HepG2 (cell line): ENCODE results near the gene RSRC2. TPM values are rescaled to one million over a fixed set of nuclear protein-coding genes. Genes with fewer than 3 reads are reported as not detected.

ENCODE experiments used
- DZIP1 ChIP-seq: sonication (generic); formaldehyde crosslinking; IDR thresholded peaks from 2 replicates; pipeline ENCODE4 v1.5.0; 2020; ENCODE audit warnings: mild to moderate bottlenecking, missing genetic modification reagents
- HMGXB4 ChIP-seq, 2 experiments: sonication (generic) in 1 of 2; formaldehyde crosslinking in 1 of 2; IDR thresholded peaks; 2 replicates each; pipeline versions ENCODE4 v1.4.0 to v1.6.1; 2018 to 2020; ENCODE audit warnings: missing genetic modification reagents in 2 of 2, borderline replicate concordance in 1 of 2, low read depth in 1 of 2, mild to moderate bottlenecking in 1 of 2, missing biosample characterization in 1 of 2
- HNF1A ChIP-seq, 2 experiments: sonication (generic) in 1 of 2; formaldehyde crosslinking in 1 of 2; IDR thresholded peaks; 2 replicates each; pipeline versions ENCODE4 v1.4.0 to v1.6.1; 2016 to 2020; ENCODE audit warnings: borderline replicate concordance in 1 of 2, low read depth in 1 of 2, mild to moderate bottlenecking in 1 of 2, missing genetic modification reagents in 1 of 2
- KAT7 ChIP-seq: IDR thresholded peaks from 2 replicates; pipeline ENCODE4 v1.6.1; 2018; ENCODE audit warnings: borderline replicate concordance, missing compliant biosample characterization
- LBX2 ChIP-seq: sonication (generic); formaldehyde crosslinking; IDR thresholded peaks from 2 replicates; pipeline ENCODE4 v1.5.0; 2020; ENCODE audit warnings: missing genetic modification reagents, mild to moderate bottlenecking, borderline replicate concordance
- MAFF ChIP-seq: IDR thresholded peaks from 2 replicates; pipeline ENCODE4 v1.6.1; 2011; ENCODE audit warnings: low read depth, low read length, improper control_type of control experiment
- MBNL3 ChIP-seq: fragments of 250-450 bp; sonication (Bioruptor Pico); conservative IDR thresholded peaks from 2 replicates; pipeline ENCODE4 v1.8.0; 2022; ENCODE audit warnings: mild to moderate bottlenecking, inconsistent platforms
- RCOR2 ChIP-seq: IDR thresholded peaks from 2 replicates; pipeline ENCODE4 v1.6.1; 2016; ENCODE audit warnings: missing biosample characterization, missing genetic modification reagents
- RORA ChIP-seq: sonication (generic); formaldehyde crosslinking; IDR thresholded peaks from 2 replicates; pipeline ENCODE4 v1.5.0; 2020; ENCODE audit warnings: mild to moderate bottlenecking, missing genetic modification reagents, moderate library complexity
- SIX4 ChIP-seq: sonication (generic); formaldehyde crosslinking; IDR thresholded peaks from 2 replicates; pipeline ENCODE4 v1.4.0; 2020; ENCODE audit warnings: missing genetic modification reagents
- TBX3 ChIP-seq: fragments of 450-650 bp; IDR thresholded peaks from 2 replicates; pipeline ENCODE4 v1.6.1; 2017; ENCODE audit warnings: antibody characterized with exemption, mild to moderate bottlenecking, inconsistent platforms, borderline replicate concordance
- TFAP4 ChIP-seq: sonication (generic); IDR thresholded peaks from 2 replicates; pipeline ENCODE4 v1.6.1; 2016; ENCODE audit warnings: low read depth, borderline replicate concordance
- U2AF1 ChIP-seq: fragments of 200-400 bp; formaldehyde crosslinking; optimal IDR thresholded peaks from 2 replicates; pipeline ENCODE3; 2017; ENCODE audit warnings: mild to moderate bottlenecking, low read depth, low read length
- ZMAT5 ChIP-seq: sonication (generic); formaldehyde crosslinking; IDR thresholded peaks from 2 replicates; pipeline ENCODE4 v1.5.0; 2020; ENCODE audit warnings: mild to moderate bottlenecking, low read depth, missing genetic modification reagents, borderline replicate concordance
- ZNF333 ChIP-seq: sonication (generic); formaldehyde crosslinking; IDR thresholded peaks from 2 replicates; pipeline ENCODE4 v1.4.0; 2020; ENCODE audit warnings: mild to moderate bottlenecking, missing genetic modification reagents, borderline replicate concordance
- ZNF335 ChIP-seq: sonication (generic); formaldehyde crosslinking; IDR thresholded peaks from 2 replicates; pipeline ENCODE4 v1.4.0; 2020; ENCODE audit warnings: missing genetic modification reagents
- ZNF431 ChIP-seq: sonication (generic); formaldehyde crosslinking; IDR thresholded peaks from 2 replicates; pipeline ENCODE4 v1.9.0; 2022; ENCODE audit warnings: missing genetic modification reagents, low read depth, mild to moderate bottlenecking, borderline replicate concordance
- ZNF605 ChIP-seq: sonication (generic); formaldehyde crosslinking; IDR thresholded peaks from 2 replicates; pipeline ENCODE4 v1.8.0; 2022; ENCODE audit warnings: mild to moderate bottlenecking, missing genetic modification reagents
- polyA plus RNA-seq, 8 experiments: library from polyadenylated mRNA; depleted of rRNA in 3 of 8; stranded (reverse) in 7 of 8; unstranded in 1 of 8; fragments of >200 nt; fragmentation: Illumina TruSeq in 4 of 8; extraction: Trizol in 4 of 8; gene quantifications; 2 replicates each; pipeline versions ENCODE4 v1.2.1 to v1.2.3, GENCODE V29; 2011 to 2016; ENCODE audit warnings: low read depth in 4 of 8, missing spikeins in 1 of 8, mixed read lengths in 1 of 8; ENCODE audit not compliant: insufficient read depth in 1 of 8
- total RNA-seq, 5 experiments: library from RNA; depleted of rRNA; stranded (reverse); fragments of >200 nt; fragmentation: Illumina TruSeq; extraction: Trizol; gene quantifications; 2 replicates each; pipeline ENCODE4 v1.2.3, GENCODE V29; 2016; ENCODE audit warnings: low read depth in 1 of 5

Gene RSRC2
- total and polyA plus RNA-seq, 2 of the 13 experiments (the other 11 are each of a cell fraction or from before 2014, with no cell fraction given): 31.4 to 77.8 TPM

- peak in 1 of 2 experiments; percentile 63; a peak in 1 of 4 replicates for TF ChIP-seq HMGXB4 (CRISPR knock-in tag; IDR thresholded peaks at IDR 0.05; ENCODE audit: borderline replicate concordance in 1 of 2, low read depth in 1 of 2)
- peak; percentile 59; the same call in 1 of the 2 replicates for TF ChIP-seq HNF1A (IDR thresholded peaks at IDR 0.05; ENCODE audit: low read depth)
- TF ChIP-seq HNF1A (CRISPR knock-in tag; IDR thresholded peaks at IDR 0.05; ENCODE audit: borderline replicate concordance): 0 out of 2 replicates have a peak, but pooled peaks have one; percentile 18
- TF ChIP-seq MAFF: no peak
- TF ChIP-seq U2AF1: no peak
- TF ChIP-seq MBNL3 (CRISPR knock-in tag): no peak
- TF ChIP-seq DZIP1 (CRISPR knock-in tag): no peak
- peak; percentile 67; the same call in 1 of the 2 replicates for TF ChIP-seq TBX3
- peak; percentile 64; the same call in 1 of the 2 replicates for TF ChIP-seq ZNF335 (CRISPR knock-in tag)
- no peak for TF ChIP-seq ZNF605 (CRISPR knock-in tag)
- no peak for TF ChIP-seq ZNF333 (CRISPR knock-in tag)
- peak; percentile 73; the same call in 1 of the 2 replicates for TF ChIP-seq SIX4
- no peak for TF ChIP-seq KAT7 (CRISPR knock-in tag)
- TF ChIP-seq TFAP4: peak; percentile 53; the same call in 1 of the 2 replicates
- no peak for TF ChIP-seq ZNF431
- no peak for TF ChIP-seq ZMAT5 (CRISPR knock-in tag)
- no peak for TF ChIP-seq LBX2 (CRISPR knock-in tag)
- TF ChIP-seq RORA: no peak
- peak; percentile 82; the same call in 1 of the 2 replicates for TF ChIP-seq RCOR2 (CRISPR knock-in tag)
Observed at GRCh38 chr12:122489038-122489437, 37.7 kb downstream of the RSRC2 start (continued).
